Heart right ventricle (tissue), 16 donors: ENCODE measurements around the gene BAD. TPM values are rescaled to one million over a fixed set of nuclear protein-coding genes. Genes with fewer than 3 reads are reported as not detected.

Experiments used
- ATAC-seq, 8 donors: fragments of 200-7000 bp; cut with Tn5 transposase; one replicate each; pipeline ENCODE4 v1.9.1; 2020; ENCODE audit warnings: mild to moderate bottlenecking in 8 of 8, moderate library complexity in 8 of 8, moderate number of reproducible peaks in 1 of 8
- DNase-seq, 2 donors: peaks; one replicate each; pipeline ENCODE4 v3.0.0-alpha.2; 2020
- H3K27ac ChIP-seq, 10 donors: fragments of 200-600 bp; sonication (generic) in 2 of 10; one replicate each; pipeline versions ENCODE4 v1.5.0 to v1.8.0; 2020 to 2022; ENCODE audit warnings: mild to moderate bottlenecking in 3 of 10
- H3K27me3 ChIP-seq, 7 donors: fragments of 200-600 bp; one replicate each; pipeline ENCODE4 v1.8.0; 2021 to 2022; ENCODE audit warnings: mild to moderate bottlenecking in 2 of 7
- H3K36me3 ChIP-seq, 9 donors: fragments of 200-600 bp; sonication (generic) in 1 of 9; one replicate each; pipeline versions ENCODE4 v1.5.0 to v1.8.0; 2020 to 2022; ENCODE audit warnings: mild to moderate bottlenecking in 2 of 9
- H3K4me1 ChIP-seq, 9 donors: fragments of 200-600 bp; sonication (generic) in 1 of 9; one replicate each; pipeline versions ENCODE4 v1.5.0 to v1.8.0; 2020 to 2022; ENCODE audit warnings: mild to moderate bottlenecking in 4 of 9
- H3K4me3 ChIP-seq, 10 donors: fragments of 200-600 bp; sonication (generic) in 2 of 10; one replicate each; pipeline versions ENCODE4 v1.5.0 to v1.8.0; 2020 to 2022; ENCODE audit warnings: mild to moderate bottlenecking in 7 of 10, moderate library complexity in 2 of 10
- H3K9me3 ChIP-seq, 11 donors: fragments of 200-600 bp in 10 of 11; sonication (generic) in 2 of 11; one replicate each; pipeline versions ENCODE4 v1.5.0 to v1.8.0; 2013 to 2022; ENCODE audit warnings: mild to moderate bottlenecking in 2 of 11, control low read depth in 1 of 11, moderate library complexity in 1 of 11
- WGBS, 2 donors: extraction: QIAGEN DNeasy Blood & Tissue Kit; methylation state at CpG; one replicate each; pipeline ENCODE4 v1.1.7; 2013; ENCODE audit warnings: inconsistent platforms in 1 of 2; 5-methylcytosine and 5-hydroxymethylcytosine counted together
- intact Hi-C, 10 donors: fragments of 100-400 bp; cut with DNase I; formaldehyde crosslinking; loops; one replicate each; pipeline versions ENCODE4 v1.11.1 to v1.14.2; 2022
- polyA plus RNA-seq, 2 donors: library from polyadenylated mRNA; stranded (reverse); fragments of 200-250 nt; gene quantifications; one replicate each; pipeline ENCODE4 v1.2.3, GENCODE V29; 2013
- total RNA-seq, 10 donors: library from RNA; stranded (reverse); fragmentation: NEBNext Ultra II Directional in 3 of 10; extraction: Animal tissue kit (Norgen Biotek cat#: 25700) in 3 of 10; gene quantifications; one replicate each; pipeline versions ENCODE4 v1.2.1 to v1.2.4, GENCODE V29; 2021 to 2023
- TF ChIP-seq, protein P1 (sequence below), 9 donors: fragments of 200-600 bp; sonication (generic) in 2 of 9; IDR thresholded peaks; one replicate each; pipeline versions ENCODE4 v1.5.0 to v1.8.0; 2021 to 2022; ENCODE audit warnings: antibody characterized with exemption in 9 of 9, mild to moderate bottlenecking in 5 of 9, moderate library complexity in 1 of 9
- donor health status: Arrhythmogenic right ventricular cardiomyopathy.
- donor health status: ischemic (EF 13 %, LVEDD 7.1; RV severe dilation, severe dysfunction).
- donor health status: healthy with polysubstance abuse.
- donor health status: DM: no; HTN: yes; CAD: no.
- donor health status: DM: no; HTN: no; CAD: no.
- donor health status: ischemic (EF 25% LVEDD 6.9; RV normal size, moderate dysfunction).
- donor health status: ischemic (EF 25% LVEDD 5.7; RV mildly dilated, moderate dysfunction).
- donor health status: healthy.
- donor health status: DM: yes; HTN: yes; CAD: no.
- donor health status: Ischemic cardiomyopathy.
- donor health status: ischemic (EF 35%, LVEDD 5.7; RV mildly dilated, moderate dysfunction).
- donor health status: nonischemic (EF 11% LVEDD 7.7; RV severe dilation, severe dysfunction).
- donor health status: DM: yes; HTN: yes; CAD: no.
- donor health status: PGD.
- donor health status: ischemic (EF 29% LVEDD 5.4; RV normal size, mild dysfunction).
- donor health status: nonischemic (EF 23%, LVEDD 6.1; RV moderate dilation, normal function).

The BAD gene
- total and polyA plus RNA-seq, 12 donors: 40.7 to 106 (median 58.9) TPM

GRCh38 chr11:64225608-64226506 lies 58.6 kb downstream of the BAD start, which contains the start of the genes NUDT22 and TRPT1:
NUDT22 (plus strand) TSS chr11:64226274; CDS start chr11:64226653, 379 bp downstream.
TRPT1 (minus strand) TSS chr11:64226186; CDS start chr11:64225860, 326 bp downstream.
- Histone ChIP-seq H3K9me3 (no peaks in the 10 kb centered on the region), H3K4me3 (peak within 1 kb of the TSS; percentile 64 to 95 (median 76)), H3K4me1 (peaks cover 16 to 58% (median 40%) of the 10 kb centered on the region in 9 donors), H3K27me3 (no peaks in the 10 kb centered on the region), H3K27ac (peak within 1 kb of the TSS; percentile 90 to 96 (median 95)), H3K36me3 (peaks cover 0 to 43% (median 0%) of the 10 kb centered on the region in 9 donors)
- intact Hi-C loops: loop anchor here in 2 of 10 donors (2.0 to 5.0 kb wide), 2 partner anchors 39 to 41 kb away; partner anchors contain the start of gene STIP1 (in 1 of the 2)
- 0 to 1% methylated on average over 53 to 54 of the region's 54 CpGs for WGBS, 2 donors
- TF ChIP-seq, protein P1, sequence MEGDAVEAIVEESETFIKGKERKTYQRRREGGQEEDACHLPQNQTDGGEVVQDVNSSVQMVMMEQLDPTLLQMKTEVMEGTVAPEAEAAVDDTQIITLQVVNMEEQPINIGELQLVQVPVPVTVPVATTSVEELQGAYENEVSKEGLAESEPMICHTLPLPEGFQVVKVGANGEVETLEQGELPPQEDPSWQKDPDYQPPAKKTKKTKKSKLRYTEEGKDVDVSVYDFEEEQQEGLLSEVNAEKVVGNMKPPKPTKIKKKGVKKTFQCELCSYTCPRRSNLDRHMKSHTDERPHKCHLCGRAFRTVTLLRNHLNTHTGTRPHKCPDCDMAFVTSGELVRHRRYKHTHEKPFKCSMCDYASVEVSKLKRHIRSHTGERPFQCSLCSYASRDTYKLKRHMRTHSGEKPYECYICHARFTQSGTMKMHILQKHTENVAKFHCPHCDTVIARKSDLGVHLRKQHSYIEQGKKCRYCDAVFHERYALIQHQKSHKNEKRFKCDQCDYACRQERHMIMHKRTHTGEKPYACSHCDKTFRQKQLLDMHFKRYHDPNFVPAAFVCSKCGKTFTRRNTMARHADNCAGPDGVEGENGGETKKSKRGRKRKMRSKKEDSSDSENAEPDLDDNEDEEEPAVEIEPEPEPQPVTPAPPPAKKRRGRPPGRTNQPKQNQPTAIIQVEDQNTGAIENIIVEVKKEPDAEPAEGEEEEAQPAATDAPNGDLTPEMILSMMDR (IDR thresholded peaks at IDR 0.05): peak in 2 of 9 donors; percentile 9 to 37
- DNase-seq (peak; percentile 93 to 94), ATAC-seq (peak; percentile 81 to 88 (median 85))

- TF ChIP-seq, protein P1 (IDR thresholded peaks at IDR 0.05): no peak
- H3K36me3 ChIP-seq: peaks cover 0 to 51% (median 0%) of the 10 kb centered on the region in 9 donors
- intact Hi-C loops: loop anchor here in 1 of 10 donors (5.0 kb wide), 1 partner anchor 38 kb away; the partner anchor contains the start of gene STIP1
- H3K4me1 ChIP-seq: peaks cover 16 to 56% (median 37%) of the 10 kb centered on the region in 9 donors
- no peak for DNase-seq
- WGBS, 2 donors: 64 to 66% methylated on average over 22 of the region's 22 CpGs
- H3K27ac ChIP-seq: peak overlapping the region in 9 of 10 donors; percentile 90 to 96 (median 96)
- no peaks in the 10 kb centered on the region for H3K27me3 ChIP-seq
- H3K9me3 ChIP-seq: no peaks in the 10 kb centered on the region
- H3K4me3 ChIP-seq: peak overlapping the region; percentile 64 to 95 (median 76)
- ATAC-seq: peak in 1 of 8 donors; percentile 0
Measured at GRCh38 chr11:64224891-64225607, 59.4 kb downstream of the BAD start.

DNA sequence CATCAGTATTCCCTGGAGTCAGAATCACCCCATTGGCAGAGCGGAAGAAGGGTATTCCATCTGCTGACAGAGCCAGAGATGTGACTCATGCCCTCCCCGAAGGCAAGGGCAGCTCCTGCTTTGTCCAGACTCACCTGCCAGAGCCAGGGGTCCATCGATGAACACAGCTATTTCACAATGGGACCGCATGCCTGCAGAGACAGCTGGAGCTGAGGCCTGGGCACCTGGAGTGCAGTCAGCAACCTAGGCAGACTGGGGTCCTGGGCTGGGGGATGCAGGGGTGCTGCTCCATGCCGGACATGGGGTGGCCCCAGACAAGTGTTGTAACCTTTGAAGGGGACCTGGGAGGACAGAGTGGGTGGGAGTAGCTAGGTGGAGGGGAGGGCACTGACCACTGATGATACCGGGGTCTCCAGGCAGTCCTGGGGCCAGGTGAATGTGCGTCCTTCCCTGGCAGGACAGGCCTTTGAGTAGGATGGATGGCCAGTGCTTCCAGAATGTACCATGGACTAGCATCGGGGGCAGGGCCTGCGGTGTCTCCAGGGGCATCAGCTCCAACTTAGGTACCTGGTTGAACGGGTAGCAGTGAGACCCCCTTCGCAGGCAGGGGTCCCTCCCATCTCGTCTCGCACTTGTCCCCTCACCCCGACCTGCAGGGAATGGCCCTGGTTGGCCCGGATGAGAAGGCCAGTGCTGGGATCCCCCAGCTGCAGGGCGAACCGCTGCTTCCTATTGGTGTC lies 60.1 kb downstream of the BAD start:
- 91 to 94% methylated on average over 17 of the region's 17 CpGs for WGBS, 2 donors
- DNase-seq (no peak), ATAC-seq (no peak)
- Histone ChIP-seq H3K27ac (no peak overlapping the region), H3K36me3 (peaks cover 0 to 58% (median 0%) of the 10 kb centered on the region in 9 donors), H3K4me1 (peaks cover 16 to 49% (median 30%) of the 10 kb centered on the region in 9 donors), H3K9me3 (no peaks in the 10 kb centered on the region), H3K27me3 (no peaks in the 10 kb centered on the region), H3K4me3 (peak overlapping the region in 1 of 10 donors; percentile 87)
- TF ChIP-seq, protein P1 (IDR thresholded peaks at IDR 0.05): no peak
- intact Hi-C loops: no loop called here
